NCI-H526 (cell line): ENCODE data around the gene TGFBR2.
A peak's percentile ranks its signal among the peaks of the same experiment; 100 is the strongest.

Experiments used
- DNase-seq, 2 experiments: peaks; one replicate each; lab custom pipeline; 2025; lab: John Stamatoyannopoulos, UW

TGFBR2 gene

GRCh38 chr3:30602946-30603345 lies 3.5 kb upstream of the TGFBR2 start:
- no peak for DNase-seq

GRCh38 chr3:30604093-30604492 lies 2.3 kb upstream of the TGFBR2 start:
- no peak for DNase-seq

GRCh38 chr3:30604558-30604957 lies 1.8 kb upstream of the TGFBR2 start:
- DNase-seq = no peak

GRCh38 chr3:30605005-30605404 lies 1.4 kb upstream of the TGFBR2 start:
- DNase-seq = no peak

GRCh38 chr3:30605706-30606300 lies 598 bp upstream of the TGFBR2 start:
- no peak for DNase-seq

GRCh38 chr3:30607032-30607833 lies 832 bp downstream of the TGFBR2 start:
- peak in 1 of 2 experiments; percentile 31 for DNase-seq

- DNase-seq = no peak
Measured at GRCh38 chr3:30608598-30608947, 2.2 kb downstream of the TGFBR2 start.

- no peak for DNase-seq
Measured at GRCh38 chr3:30609930-30610701, 3.7 kb downstream of the TGFBR2 start.

- no peak for DNase-seq
Measured at GRCh38 chr3:30610702-30611368, 4.4 kb downstream of the TGFBR2 start.

GRCh38 chr3:30611613-30612436 lies 5.4 kb downstream of the TGFBR2 start:
- no peak for DNase-seq

- DNase-seq = no peak
Measured at GRCh38 chr3:30612437-30613132, 6.2 kb downstream of the TGFBR2 start.

GRCh38 chr3:30613133-30613825 lies 6.9 kb downstream of the TGFBR2 start:
- DNase-seq = no peak

- no peak for DNase-seq
Measured at GRCh38 chr3:30614373-30614772, 8.0 kb downstream of the TGFBR2 start.

- no peak for DNase-seq
Measured at GRCh38 chr3:30614943-30615342, 8.5 kb downstream of the TGFBR2 start.

- DNase-seq = no peak
Measured at GRCh38 chr3:30615615-30616346, 9.4 kb downstream of the TGFBR2 start.

GRCh38 chr3:30616347-30617027 lies 10.1 kb downstream of the TGFBR2 start:
- DNase-seq = no peak

GRCh38 chr3:30617069-30617468 lies 10.7 kb downstream of the TGFBR2 start:
- DNase-seq = no peak

- no peak for DNase-seq
Measured at GRCh38 chr3:30617653-30618052, 11.3 kb downstream of the TGFBR2 start.

- DNase-seq = no peak
Measured at GRCh38 chr3:30618526-30618925, 12.1 kb downstream of the TGFBR2 start.
